GM19463 (cell line): ENCODE data around the gene CFI.
A peak's percentile ranks its signal among the peaks of the same experiment; 100 is the strongest.

Experiments
- ATAC-seq: cut with Tn5 transposase; IDR thresholded peaks from one replicate; pipeline ENCODE4 v1.9.1; 2021; ENCODE audit warnings: mild to moderate bottlenecking, moderate library complexity; ENCODE audit not compliant: unreplicated experiment

Gene CFI

DNA sequence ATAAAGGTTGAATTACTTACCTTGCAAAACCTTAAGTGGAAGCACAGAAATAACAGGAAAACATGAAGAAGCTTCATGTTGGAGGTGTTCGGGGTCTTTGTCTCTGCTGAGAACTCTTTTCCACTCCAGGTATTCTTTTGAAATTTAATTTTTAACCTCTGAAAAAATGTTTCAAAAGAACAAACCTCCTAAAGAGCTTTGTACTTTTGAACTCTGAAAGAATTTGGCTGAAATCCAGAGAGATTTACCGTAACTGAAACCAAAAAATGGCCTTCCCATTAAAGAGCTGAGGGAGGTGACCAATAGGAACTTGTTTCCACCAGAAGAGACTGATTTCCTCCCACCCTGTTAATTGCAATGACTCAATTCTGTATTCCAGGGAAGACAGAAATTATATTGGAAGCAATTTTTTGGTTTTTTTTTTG is at the start of gene CFI:
Gene CFI, minus strand, starts transcription at position 105 of the 425 bp plus-strand sequence. Its CDS starts 28 bp downstream, at position 77.
- no peak for ATAC-seq

DNA sequence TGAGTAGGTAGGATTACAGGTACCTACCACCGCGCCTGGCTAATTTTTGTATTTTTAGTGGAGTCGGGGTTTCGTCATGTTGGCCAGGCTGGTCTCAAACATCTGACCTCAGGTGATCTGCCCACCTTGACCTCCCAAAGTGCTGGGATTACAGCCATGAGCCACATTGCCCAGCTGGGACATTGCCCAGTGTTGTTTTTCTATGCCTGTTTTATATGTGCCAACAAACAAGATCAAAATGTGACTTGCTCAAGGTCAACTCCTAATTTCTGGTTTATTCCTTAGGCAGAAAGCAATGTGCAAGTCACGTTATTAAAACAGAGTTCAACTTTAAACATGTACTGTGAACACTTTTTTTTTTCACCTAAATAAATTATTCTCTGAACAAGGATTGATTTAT is 48.8 kb upstream of the CFI start:
- ATAC-seq: no peak

DNA sequence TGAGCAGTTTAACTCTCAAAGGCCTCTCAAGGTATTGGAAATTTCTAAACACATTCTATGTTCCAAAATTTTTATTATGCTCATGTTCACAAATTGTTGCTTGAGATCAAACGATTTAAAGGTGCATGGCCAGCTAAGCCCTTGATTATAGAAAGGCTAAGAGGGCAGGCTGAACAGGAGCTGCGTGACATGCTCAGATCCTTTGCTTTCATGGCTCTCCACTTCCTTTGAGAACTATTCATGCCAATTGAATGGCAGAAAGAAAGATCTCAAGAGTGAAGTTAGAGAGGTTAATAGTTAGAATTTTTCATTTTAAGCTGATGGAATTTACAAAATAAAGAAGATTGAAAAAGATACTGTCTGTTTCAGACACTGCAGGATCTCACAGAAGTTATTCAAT is 46.7 kb upstream of the CFI start:
- no peak for ATAC-seq

DNA sequence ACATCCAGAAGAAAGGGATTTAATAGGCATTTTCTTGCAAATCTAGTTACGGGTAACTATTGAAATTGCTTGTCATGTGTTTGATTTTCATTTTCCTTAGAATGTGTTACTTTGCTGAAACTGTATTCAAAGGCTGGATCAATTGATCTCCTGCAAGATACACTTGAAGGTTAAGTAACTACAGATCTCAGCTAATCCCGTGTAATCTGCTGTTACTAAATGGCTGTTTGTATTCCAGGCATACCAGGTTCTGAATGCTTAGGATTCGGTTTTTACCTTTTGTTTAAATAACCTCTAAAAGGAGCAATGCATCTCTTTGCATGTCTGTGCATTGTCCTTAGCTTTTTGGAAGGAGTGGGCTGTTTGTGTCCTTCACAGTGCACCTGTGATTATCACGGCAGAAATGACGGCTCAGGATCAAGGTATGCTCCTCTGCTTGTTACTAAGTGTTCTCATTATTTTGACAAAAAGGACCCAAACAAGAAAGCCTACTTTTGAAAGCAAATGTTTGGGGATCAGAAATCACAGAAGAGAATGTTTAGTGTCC is 46.2 kb upstream of the CFI start, which contains the start of gene LRIT3:
Gene LRIT3, plus strand, starts transcription at position 212 of the 547 bp plus-strand sequence. Its CDS starts 95 bp downstream, at position 307.
- ATAC-seq: no peak

- no peak for ATAC-seq
Observed at GRCh38 chr4:109846395-109847098, 44.7 kb upstream of the CFI start.

DNA sequence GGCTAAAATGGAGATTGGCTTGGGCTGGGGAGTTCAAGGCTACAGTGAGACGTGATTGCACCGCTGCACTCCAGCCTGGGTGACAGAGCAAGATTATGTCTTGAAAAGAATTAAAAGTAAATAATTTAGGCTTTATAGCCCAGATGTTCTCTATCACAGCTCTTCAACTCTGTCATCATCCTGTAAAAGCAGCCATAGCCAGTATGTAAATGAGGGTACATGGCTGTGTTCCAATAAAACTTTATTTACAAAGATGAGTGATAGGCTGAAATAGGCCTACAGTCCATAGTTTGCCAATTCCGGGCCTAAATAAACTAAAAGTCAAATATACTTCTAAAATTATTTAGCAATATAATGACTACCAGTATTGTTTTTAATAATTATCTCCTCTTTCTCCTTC is 35.2 kb upstream of the CFI start:
- ATAC-seq: no peak

GRCh38 chr4:109833756-109834155 is 32.0 kb upstream of the CFI start:
- ATAC-seq: no peak

DNA sequence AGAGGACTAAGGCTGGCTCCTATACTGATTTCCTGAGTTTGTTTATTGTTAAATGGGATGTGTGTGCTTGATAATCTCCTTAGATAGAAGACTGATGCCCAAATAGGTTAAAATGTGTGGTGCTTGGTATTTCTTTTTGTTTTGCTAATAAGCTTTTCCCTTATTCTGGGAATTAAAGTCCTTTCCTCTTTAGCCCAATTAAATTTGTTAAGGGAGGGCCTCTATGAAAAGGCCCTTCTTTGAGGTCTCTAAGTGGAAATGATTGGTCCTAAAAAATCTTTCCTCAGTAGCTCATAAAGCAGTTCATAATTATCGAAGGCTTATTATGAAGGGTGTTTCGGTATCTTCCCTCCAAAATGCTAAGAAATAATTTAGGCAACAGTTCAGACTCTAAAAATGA is 25.9 kb upstream of the CFI start, which contains the start of gene RRH:
Gene RRH, plus strand, starts transcription at position 301 of the 400 bp plus-strand sequence. Its CDS starts 56 bp downstream, at position 357.
- ATAC-seq: no peak

DNA sequence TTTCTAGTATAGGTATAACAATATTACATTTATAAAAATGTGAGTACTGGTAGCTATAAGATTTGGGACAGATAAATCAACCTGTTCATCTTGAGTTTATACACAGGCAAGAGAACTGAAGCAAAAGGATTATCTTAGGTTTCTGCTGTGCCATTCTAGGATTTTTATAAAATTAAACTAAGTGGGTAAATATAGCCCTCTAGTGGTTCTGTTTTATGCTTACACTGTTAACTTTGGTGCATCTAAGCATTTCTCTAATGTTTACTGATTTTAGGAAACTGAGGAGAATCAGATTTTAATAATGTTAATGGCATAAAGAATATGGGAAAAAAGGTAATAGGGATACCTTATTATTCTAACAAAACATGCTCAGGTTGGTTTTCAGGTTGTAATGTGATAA is 24.9 kb upstream of the CFI start:
- no peak for ATAC-seq

GRCh38 chr4:109821185-109821584 is 19.4 kb upstream of the CFI start:
- ATAC-seq: no peak

GRCh38 chr4:109820563-109820962 is 18.8 kb upstream of the CFI start:
- no peak for ATAC-seq

- no peak for ATAC-seq
Observed at GRCh38 chr4:109818268-109818667, 16.5 kb upstream of the CFI start.

- no peak for ATAC-seq
Observed at GRCh38 chr4:109816894-109817293, 15.1 kb upstream of the CFI start.

DNA sequence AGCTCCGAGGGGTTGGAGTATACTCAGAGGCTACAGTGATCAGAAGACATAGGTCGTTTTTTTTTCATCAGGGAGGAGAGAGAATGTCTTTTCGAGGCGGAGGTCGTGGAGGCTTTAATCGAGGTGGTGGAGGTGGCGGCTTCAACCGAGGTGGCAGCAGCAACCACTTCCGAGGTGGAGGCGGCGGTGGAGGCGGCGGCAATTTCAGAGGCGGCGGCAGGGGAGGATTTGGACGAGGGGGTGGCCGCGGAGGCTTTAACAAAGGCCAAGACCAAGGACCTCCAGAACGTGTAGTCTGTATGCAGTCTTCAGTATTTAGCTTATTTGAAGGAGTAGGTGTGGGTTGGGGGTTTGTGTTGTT is 14.3 kb upstream of the CFI start:
- no peak for ATAC-seq

- ATAC-seq: peak; percentile 99
Observed at GRCh38 chr4:109815151-109816081, 13.6 kb upstream of the CFI start, which contains the start of gene GAR1. Gene GAR1, plus strand, starts transcription at chr4:109815762. Its CDS starts 403 bp downstream, at chr4:109816165.

GRCh38 chr4:109811707-109812106 is 9.9 kb upstream of the CFI start:
- no peak for ATAC-seq

DNA sequence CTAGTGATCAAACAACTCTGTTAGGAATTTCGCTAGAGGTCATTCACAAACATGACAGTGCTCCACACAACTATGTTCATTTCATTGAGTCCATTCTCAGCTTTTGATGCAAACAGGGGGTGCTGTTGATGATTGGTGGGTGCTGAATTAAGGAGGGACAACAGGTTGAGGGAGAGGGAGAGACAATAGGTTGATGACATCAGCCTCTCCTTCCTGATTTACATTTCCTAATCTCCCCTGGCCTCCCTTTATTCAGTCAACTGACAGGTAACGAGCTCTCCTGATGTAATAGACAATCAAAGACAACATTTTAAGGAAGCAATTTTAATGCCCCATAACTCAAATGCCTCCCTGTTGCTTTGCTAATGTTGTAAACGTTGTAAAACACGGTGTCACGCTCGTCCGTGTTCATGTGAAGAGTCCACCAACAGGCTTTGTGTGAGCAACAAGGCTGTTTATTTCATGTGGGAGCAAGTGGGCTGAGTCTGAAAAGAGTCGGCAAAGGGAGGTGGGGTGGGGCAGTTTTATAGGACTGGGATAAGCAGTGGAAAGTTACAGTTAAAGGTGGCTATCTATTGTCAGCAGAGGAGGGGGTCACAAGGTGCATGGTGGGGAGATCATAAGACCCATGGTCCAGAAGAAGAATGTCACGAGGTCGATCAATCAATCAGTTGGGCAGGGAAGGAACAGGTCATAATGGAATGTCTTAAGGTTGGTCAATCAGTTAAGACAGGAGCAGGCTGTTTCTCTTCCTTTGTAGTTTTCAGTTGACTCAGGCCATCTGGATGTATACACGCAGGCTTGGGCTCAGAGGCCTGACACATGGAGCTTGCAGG is 9.0 kb upstream of the CFI start:
- no peak for ATAC-seq

DNA sequence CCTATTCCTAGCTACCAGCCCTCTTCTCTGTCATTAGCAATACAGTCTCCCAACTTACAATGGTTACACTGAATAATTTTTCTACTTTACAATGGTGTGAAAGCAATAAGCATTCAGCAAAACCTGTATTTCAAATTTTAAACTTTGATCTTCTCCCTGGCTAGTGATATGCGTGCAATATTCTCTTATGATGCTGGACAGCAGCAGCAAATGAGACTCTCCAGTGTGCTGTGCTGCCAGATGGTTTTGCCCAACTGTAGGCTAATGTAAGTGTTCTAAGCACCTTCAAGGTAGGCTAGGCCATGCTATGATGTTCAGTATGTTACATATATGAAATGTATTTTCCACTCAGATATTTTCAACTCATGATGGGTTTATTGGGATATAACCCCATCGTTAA is 7.9 kb upstream of the CFI start:
- ATAC-seq: no peak

- peak; percentile 74 for ATAC-seq
Observed at GRCh38 chr4:109803924-109804571, 2.2 kb upstream of the CFI start.
